NCI-H510A treated with DMSO at 0.1 percent for 48 hours (cell line): ENCODE results near the gene PRKCI.
"Not testable (repeated sequence)": the region's sequence is repeated elsewhere in the genome, so short reads cannot be mapped to it uniquely, and the experiment has no call there.

ENCODE experiments used
- DNase-seq: peaks from one replicate; lab custom pipeline; 2025; lab: John Stamatoyannopoulos, UW

PRKCI gene

DNA sequence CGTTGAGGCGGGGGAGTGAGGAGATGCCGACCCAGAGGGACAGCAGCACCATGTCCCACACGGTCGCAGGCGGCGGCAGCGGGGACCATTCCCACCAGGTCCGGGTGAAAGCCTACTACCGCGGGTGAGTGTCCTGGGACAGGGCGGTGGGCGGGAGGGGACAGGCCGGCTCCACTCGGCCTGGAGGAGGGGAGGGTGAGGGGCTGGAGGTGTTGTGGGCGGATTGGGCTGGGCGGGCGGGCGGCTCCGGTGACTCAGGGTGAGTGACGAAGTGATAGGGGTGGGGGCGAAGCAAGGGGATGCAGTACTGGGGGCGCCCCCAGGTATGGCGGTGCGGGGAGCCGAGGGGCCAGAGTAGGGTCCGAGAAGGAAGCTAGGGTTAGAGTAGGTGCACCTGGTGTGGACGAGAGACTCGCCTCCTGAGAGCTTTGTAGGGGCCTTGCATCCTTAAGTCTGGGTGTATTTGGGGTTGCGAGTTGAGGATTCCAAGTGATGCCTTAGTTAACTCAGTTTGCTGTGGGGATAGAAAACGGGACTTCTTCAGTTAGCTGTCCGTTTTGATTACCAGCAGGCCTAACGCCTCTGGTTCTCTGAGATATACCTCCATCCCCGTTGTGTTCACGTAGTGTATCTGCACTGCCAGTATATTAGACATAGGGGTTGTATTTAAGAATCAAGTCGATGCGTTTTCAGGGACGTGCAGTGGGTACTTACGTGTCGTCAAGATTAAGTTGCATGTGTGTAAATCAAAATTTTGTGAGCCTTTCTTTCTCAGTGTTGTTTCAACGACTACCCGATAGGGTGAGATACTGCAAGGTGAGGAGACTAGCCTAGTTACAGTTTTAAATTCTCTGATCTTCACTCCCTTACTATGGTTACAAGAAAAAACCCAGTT is 670 bp downstream of the PRKCI start:
- DNase-seq = peak; percentile 38

DNA sequence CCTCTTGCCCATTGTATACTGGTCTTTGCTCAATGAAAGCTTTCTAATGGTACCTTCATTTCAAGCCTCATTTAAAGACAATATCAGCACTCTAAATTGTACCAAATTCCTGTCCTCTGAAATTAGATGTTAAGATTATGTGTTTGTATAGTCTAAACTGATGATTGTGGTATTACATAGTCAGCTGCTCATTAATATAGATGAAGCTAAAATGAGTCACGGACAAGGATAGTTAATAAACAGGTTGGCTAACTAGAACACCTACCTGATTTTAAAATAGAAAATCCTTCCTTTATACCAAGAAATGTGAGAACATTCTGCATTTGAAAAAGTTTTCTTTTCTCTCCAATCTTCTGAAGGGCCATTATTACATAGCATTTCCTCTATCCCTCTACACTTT is 2.9 kb downstream of the PRKCI start:
- no peak for DNase-seq

DNA sequence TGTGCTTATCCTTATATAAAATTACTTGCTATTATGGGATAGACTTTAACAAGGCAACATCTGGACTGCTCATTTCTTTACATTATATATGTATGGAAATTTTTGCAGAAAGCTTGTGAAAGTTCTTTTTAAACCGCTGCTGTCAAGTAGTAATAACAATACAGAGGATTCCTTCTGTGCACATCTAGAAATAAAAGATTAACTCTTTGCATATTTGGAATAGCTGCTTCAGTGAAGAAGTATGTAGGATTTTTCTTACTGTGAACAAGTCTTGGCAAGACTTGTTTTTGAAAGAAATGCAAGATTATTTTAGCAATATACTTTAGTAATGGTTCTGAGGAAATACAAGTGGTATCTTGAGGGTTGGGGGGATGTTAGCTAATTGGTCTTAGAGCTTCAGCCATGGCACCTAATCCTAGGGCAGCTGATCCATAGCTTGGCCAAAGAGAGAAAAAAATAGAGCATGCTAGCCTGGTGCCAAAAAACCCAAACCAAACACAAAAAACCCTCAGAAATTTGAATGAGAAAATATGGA is 4.3 kb downstream of the PRKCI start:
- no peak for DNase-seq

DNA sequence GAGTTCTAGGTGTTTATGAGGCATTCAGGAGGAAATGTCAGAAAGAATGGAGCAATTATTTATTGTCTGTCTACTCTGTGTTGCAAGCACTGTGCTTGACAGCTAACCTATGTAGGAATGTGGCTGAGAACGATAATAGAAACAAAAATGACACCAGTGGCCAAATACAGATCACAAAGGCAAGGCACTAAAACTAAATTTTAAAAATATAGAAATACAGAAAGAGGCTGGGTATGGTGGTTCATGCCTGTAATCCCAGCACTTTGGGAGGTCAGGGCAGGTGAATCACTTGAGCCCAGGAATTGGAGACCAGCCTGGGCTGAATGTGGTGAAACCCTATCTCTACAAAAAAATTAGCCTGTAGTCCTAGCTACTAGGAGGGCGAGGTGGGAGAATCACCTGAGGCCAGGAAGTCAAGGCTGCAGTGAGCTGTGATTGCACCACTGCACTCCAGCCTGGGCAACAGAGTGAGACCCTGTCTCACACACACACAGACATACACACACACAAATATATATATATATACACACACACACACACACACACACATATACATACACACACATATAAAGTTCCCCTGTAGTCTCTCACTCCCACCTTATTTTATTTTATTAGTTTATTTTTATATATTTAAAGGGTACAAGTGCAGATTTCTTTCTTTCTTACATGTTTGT is 6.0 kb downstream of the PRKCI start:
- DNase-seq = no peak

DNA sequence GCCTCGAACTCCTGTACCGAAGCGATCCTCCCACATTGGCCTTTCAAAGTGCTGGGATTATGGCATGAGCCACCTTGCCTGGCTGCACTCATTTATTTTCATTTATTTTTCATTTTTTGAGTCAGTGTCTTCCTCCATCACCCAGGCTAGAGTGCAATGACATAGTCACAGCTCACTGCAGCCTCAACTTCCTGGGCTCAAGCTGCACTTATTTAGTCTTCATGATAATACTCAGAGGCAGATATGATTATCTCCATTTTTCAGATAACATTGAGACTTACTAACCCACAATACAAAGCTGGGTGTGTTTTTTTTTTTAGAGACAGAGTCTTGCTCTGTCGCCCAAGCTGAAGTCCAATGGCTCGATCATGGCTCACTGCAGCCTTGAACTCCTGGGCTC is 10.0 kb downstream of the PRKCI start:
- DNase-seq = no peak

- no peak for DNase-seq
Measured at GRCh38 chr3:170233530-170233929, 11.3 kb downstream of the PRKCI start.

DNA sequence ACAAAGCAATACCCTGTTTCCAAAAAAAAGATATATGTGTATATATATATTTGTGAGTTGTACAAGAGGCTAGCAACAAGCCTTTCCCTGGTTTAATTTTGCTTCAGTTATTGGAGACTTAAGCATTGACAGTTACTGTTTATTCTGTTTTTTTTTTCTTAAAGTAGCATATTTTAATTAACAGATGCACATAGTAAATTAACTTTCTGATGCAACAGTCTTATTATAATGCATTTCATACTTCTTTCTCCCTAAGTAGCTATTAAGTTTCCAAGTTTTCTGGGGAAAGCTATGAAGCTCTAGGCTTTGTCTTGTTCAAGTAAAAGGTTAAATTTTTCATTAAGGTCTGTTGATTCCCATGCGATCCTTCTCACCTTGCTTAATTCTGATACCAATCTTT is 17.9 kb downstream of the PRKCI start:
- no peak for DNase-seq

DNA sequence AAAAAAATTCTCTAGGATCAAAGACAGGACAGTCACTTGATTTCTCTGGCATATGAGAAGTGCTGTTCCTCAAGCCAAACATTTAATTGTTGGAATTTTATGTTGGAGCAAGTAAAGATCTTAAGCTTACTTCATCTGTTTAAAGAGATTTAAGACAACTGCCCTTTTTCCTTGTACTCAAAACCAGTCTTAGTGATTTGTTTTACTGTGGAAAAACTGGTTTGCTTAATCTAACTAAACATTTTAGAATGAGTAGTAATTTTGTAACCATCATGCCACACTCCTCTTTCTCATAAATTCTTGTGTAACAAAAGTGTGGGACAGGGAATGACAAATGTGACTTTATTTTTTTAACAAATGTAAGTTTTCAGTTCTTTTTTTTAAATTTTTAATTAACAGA is 18.4 kb downstream of the PRKCI start:
- DNase-seq = no peak

- DNase-seq = no peak
Measured at GRCh38 chr3:170244576-170244975, 22.4 kb downstream of the PRKCI start.

GRCh38 chr3:170247875-170248274 is 25.7 kb downstream of the PRKCI start:
- no peak for DNase-seq

GRCh38 chr3:170256597-170256996 is 34.4 kb downstream of the PRKCI start:
- DNase-seq = no peak

GRCh38 chr3:170257145-170257544 is 34.9 kb downstream of the PRKCI start:
- DNase-seq = no peak

- DNase-seq = no peak
Measured at GRCh38 chr3:170258105-170258487, 35.9 kb downstream of the PRKCI start.

DNA sequence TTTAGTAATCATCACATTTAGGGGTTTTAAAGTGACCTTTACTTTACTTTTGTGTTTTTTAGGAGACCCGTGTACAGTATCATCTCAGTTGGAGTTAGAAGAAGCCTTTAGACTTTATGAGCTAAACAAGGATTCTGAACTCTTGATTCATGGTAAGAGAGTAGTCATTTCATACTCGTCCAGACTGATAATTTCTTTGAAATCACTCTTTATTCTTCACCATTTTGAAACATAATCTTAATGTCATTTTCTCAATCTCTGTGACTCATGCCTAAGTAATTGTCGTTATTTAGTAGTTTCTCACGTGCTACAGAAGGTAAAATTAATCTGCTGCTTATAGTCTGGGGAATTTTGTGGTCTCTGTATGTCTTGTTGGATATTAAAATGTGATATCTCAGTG is 37.7 kb downstream of the PRKCI start:
- no peak for DNase-seq

DNA sequence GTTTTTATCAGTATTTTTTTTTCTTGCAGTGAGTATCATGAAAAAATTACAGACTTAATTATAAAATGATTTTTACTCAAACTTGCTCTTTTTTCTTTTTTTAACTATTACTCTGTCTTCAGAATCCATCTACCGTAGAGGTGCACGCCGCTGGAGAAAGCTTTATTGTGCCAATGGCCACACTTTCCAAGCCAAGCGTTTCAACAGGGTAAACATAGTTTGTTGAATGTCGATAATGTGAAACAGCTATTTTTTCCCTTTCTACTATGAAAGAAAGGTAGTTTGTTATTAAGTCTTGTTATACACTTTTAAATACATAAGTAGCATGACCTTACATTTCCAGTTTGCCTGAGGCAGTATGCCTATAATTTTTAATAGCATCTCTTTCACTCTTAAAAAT is 45.6 kb downstream of the PRKCI start:
- no peak for DNase-seq

GRCh38 chr3:170269673-170270254 is 47.5 kb downstream of the PRKCI start:
- not testable (repeated sequence) for DNase-seq

DNA sequence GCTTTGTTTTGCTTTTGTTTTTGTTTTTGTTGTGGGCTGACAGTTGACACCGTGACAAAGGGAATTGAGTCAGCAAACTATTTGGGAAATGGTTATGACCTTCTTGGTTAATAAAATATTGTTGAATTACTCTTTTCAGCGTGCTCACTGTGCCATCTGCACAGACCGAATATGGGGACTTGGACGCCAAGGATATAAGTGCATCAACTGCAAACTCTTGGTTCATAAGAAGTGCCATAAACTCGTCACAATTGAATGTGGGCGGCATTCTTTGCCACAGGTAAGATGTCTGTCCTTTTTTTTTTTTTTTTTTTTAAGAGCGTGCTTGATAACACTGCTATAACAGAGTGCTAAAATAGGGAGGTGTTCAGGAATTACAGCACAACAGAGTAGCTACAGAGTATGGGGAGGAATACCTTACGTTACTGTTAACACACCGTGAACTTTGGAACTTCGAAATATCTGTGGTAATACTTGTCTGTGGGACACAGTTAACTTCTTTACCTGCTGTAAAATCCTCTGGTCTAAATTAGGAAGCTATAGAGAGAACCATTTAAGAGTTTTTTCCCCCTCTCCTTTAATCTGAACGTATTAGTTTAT is 48.2 kb downstream of the PRKCI start:
- DNase-seq = no peak

- DNase-seq = no peak
Measured at GRCh38 chr3:170274641-170275040, 52.4 kb downstream of the PRKCI start.

DNA sequence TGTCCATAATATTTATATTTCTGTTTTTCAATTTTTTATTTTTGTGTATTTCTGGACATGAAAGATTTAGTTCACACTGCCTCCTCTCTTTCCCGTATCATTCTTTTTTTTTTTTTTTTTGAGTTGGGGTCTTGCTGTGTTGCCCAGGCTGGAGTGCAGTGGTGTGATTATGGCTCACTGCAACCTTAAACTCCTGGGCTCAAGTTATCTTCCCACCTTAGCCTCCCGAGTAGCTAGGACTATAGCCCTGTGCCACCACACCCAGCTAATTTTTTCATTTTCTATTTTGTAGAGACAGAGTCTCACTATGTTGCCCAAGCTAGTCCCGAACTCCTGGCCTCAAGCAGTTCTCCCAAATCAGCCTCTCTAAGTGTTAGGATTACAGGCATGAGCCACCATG is 53.6 kb downstream of the PRKCI start:
- no peak for DNase-seq

GRCh38 chr3:170277311-170277710 is 55.1 kb downstream of the PRKCI start:
- DNase-seq = not testable (repeated sequence)

- no peak for DNase-seq
Measured at GRCh38 chr3:170277833-170278580, 55.8 kb downstream of the PRKCI start.

DNA sequence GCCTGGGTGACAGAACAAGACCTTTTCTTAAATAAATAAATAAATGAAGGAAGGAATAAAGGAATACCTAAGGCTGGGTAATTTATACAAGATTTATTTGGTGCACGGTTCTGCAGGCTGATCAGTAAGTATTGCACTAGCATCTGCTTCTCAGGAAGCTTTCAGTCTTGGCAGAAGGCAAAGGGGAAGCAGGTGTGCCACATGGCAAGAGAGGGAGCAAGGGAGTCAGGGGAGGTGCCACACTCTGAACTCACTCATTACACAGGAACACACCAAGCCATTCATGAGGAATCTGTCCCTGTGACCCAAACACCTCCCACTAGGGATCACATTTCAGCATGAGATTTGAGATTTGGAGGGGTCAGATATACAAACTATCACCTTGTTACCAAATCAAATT is 56.4 kb downstream of the PRKCI start:
- peak; percentile 6 for DNase-seq
